Testis (tissue), 3 donors: ENCODE measurements around the gene RNASE7. TPM values are rescaled to one million over a fixed set of nuclear protein-coding genes. Genes with fewer than 3 reads are reported as not detected.
"Not testable (repeated sequence)": the region's sequence is repeated elsewhere in the genome, so short reads cannot be mapped to it uniquely, and the experiment has no call there.

Experiments
- DNase-seq: peaks from one replicate; pipeline ENCODE4 v3.0.0-alpha.2; 2019
- H3K27ac ChIP-seq, 2 donors: fragments of 200-600 bp; sonication (generic); one replicate each; pipeline ENCODE4 v1.5.1; 2019
- H3K27me3 ChIP-seq: fragments of 200-600 bp; sonication (generic); one replicate; pipeline ENCODE4 v1.5.1; 2019
- H3K36me3 ChIP-seq: fragments of 200-600 bp; sonication (generic); one replicate; pipeline ENCODE4 v1.5.1; 2017; ENCODE audit warnings: low read depth; ENCODE audit errors: missing control alignments
- H3K4me1 ChIP-seq: fragments of 200-600 bp; sonication (generic); one replicate; pipeline ENCODE4 v1.5.1; 2019
- H3K4me3 ChIP-seq, 2 donors: fragments of 200-600 bp; sonication (generic); one replicate each; pipeline ENCODE4 v1.5.1; 2017 to 2019
- H3K9me3 ChIP-seq: fragments of 200-600 bp; sonication (generic); one replicate; pipeline ENCODE4 v1.5.1; 2017
- POLR2A ChIP-seq: fragments of 450-650 bp; IDR thresholded peaks from one replicate; pipeline ENCODE4 v1.6.1; 2017; ENCODE audit warnings: antibody characterized with exemption, mild to moderate bottlenecking, moderate library complexity
- WGBS, 2 donors: methylation state at CpG; one replicate each; pipeline ENCODE4 v1.1.5; 2018; 5-methylcytosine and 5-hydroxymethylcytosine counted together
- intact Hi-C: fragments of 100-400 bp; cut with DNase I; formaldehyde crosslinking; loops from one replicate; pipeline ENCODE4 v1.15.1; 2023; ENCODE audit warnings: low total_unique reads
- polyA plus RNA-seq: library from polyadenylated mRNA; stranded (reverse); fragments of 350-450 nt; fragmentation: Illumina TruSeq; extraction: RNeasy Lipid Tissue Mini Kit (QIAGEN cat#74804); gene quantifications from one replicate; pipeline ENCODE4 v1.2.3, GENCODE V29; 2014; ENCODE audit warnings: low read depth, low replicate concordance; ENCODE audit not compliant: insufficient read depth
- total RNA-seq, 2 donors: library from RNA; depleted of rRNA; stranded (reverse); fragments of >200 nt; gene quantifications; one replicate each; pipeline ENCODE4 v1.2.3, GENCODE V29; 2016
- TF ChIP-seq, protein P1 (sequence below), 3 experiments: fragments of 450-650 bp in 2 of 3; fragments of 200-600 bp in 1 of 3; sonication (generic) in 1 of 3; IDR thresholded peaks; one replicate each; pipeline ENCODE4 v1.5.1; 2016 to 2019; ENCODE audit warnings: antibody characterized with exemption in 3 of 3, mild to moderate bottlenecking in 2 of 3, moderate library complexity in 1 of 3

RNASE7 gene
- total and polyA plus RNA-seq, 3 donors from 2014 or later = 0.24 to 0.55 (median 0.43) TPM

DNA sequence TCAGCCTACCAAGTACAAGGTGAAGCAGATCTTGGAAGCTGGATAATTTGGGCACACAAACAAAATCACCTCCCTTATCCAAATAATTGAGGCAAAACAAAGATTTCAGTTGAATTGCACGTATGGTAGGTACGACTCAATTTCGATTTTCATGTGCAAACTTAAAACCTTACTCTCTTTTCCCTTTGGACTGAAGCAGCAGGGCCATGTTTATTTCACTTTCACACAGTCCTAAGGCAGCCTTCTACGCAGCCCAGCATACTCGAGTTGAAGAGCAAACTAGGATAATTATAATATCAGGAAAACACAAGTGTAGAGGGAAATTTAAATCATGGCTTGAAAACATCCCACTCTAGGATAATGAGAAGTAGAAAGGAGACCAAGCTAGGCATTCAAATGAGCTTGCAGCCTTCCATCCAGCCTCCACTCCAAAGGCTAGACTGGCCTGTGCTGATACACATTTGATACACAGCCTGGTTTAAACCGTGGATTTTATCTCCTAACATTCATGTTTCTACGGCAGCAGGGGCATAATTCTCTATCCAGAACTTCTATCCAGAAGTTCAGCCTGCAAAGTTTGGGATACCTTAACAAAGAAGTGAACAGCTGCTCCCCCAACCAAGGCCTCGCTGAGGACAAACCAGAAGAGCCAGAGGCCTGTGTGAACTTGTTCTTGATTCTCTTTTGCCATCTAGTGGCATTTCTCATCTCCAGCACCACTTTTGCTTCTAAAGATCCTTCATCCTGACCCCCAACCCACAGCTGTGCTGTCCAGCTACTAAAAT lies 2.4 kb upstream of the RNASE7 start:
- H3K36me3 ChIP-seq = no peaks in the 10 kb centered on the region
- peaks cover 22% of the 10 kb centered on the region for H3K4me1 ChIP-seq
- TF ChIP-seq, protein P1, sequence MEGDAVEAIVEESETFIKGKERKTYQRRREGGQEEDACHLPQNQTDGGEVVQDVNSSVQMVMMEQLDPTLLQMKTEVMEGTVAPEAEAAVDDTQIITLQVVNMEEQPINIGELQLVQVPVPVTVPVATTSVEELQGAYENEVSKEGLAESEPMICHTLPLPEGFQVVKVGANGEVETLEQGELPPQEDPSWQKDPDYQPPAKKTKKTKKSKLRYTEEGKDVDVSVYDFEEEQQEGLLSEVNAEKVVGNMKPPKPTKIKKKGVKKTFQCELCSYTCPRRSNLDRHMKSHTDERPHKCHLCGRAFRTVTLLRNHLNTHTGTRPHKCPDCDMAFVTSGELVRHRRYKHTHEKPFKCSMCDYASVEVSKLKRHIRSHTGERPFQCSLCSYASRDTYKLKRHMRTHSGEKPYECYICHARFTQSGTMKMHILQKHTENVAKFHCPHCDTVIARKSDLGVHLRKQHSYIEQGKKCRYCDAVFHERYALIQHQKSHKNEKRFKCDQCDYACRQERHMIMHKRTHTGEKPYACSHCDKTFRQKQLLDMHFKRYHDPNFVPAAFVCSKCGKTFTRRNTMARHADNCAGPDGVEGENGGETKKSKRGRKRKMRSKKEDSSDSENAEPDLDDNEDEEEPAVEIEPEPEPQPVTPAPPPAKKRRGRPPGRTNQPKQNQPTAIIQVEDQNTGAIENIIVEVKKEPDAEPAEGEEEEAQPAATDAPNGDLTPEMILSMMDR (IDR thresholded peaks at IDR 0.05) = peak; percentile 46 to 56 (median 55)
- TF ChIP-seq POLR2A = no peak
- intact Hi-C loops = no loop called here
- 45 to 67% methylated on average over 8 of the region's 8 CpGs for WGBS, 2 donors
- peak overlapping the region; percentile 0 to 64 for H3K27ac ChIP-seq
- H3K9me3 ChIP-seq = no peaks in the 10 kb centered on the region
- peak; percentile 60 for DNase-seq
- H3K4me3 ChIP-seq = no peak overlapping the region
- no peaks in the 10 kb centered on the region for H3K27me3 ChIP-seq

DNA sequence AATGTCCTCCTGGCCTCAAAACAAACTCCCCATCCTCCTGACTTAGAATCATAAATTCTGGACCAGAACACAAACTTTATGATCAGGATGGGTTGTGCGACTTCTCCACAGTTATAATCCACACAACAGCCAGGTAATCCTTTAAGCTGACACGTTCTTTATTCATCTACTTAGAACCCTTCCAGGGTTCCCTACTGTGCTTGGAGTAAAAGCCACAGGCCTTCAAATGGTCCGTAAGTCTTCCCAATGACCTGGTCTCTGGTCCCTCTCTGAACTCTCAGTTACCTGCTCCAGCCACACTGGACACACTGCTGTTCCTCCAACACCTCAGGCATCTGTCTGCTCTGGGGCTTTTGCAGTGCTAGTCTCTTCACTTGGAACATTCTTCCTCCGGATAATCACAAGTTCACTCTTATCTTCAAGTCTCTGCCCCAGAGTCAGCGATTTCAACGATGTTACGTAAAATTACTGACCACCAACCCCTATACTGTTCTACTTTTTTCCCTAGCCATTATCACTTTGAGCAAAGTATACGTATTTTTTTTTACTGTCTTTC lies 1.7 kb upstream of the RNASE7 start:
- H3K27ac ChIP-seq = peak overlapping the region in 1 of 2 donors; percentile 64
- no peaks in the 10 kb centered on the region for H3K27me3 ChIP-seq
- H3K4me1 ChIP-seq = peaks cover 15% of the 10 kb centered on the region
- WGBS, 2 donors = 74 to 79% methylated on average over 8 of the region's 8 CpGs
- H3K36me3 ChIP-seq = no peaks in the 10 kb centered on the region
- TF ChIP-seq, protein P1 (IDR thresholded peaks at IDR 0.05) = no peak
- TF ChIP-seq POLR2A = no peak
- no peaks in the 10 kb centered on the region for H3K9me3 ChIP-seq
- DNase-seq = no peak
- intact Hi-C loops = no loop called here
- no peak overlapping the region for H3K4me3 ChIP-seq

DNA sequence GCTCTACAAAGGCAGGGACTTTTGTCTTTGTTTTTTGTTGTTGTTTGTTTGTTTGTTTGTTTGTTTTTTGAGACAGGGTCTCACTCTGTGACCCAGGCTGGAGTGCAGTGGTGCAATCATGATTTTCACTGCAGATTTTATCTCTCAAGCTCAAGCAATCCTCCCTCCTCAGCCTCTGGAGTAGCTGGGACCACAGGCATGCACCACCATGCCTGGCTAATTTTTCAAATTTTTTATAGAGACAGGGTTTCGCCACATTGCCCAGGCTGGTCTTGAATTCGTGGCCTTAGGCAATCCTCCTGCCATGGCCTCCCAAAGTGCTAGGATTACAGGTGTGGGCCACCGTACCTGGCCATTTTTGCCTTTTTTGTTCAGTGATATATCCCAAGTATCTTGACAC lies 1.2 kb upstream of the RNASE7 start:
- H3K27ac ChIP-seq, H3K4me3 ChIP-seq, H3K27me3 ChIP-seq, H3K36me3 ChIP-seq, DNase-seq, H3K9me3 ChIP-seq, intact Hi-C loops: not testable (repeated sequence)
- peaks cover 14% of the 10 kb centered on the region for H3K4me1 ChIP-seq
- WGBS, 2 donors = 90 to 92% methylated on average over 3 of the region's 3 CpGs

DNA sequence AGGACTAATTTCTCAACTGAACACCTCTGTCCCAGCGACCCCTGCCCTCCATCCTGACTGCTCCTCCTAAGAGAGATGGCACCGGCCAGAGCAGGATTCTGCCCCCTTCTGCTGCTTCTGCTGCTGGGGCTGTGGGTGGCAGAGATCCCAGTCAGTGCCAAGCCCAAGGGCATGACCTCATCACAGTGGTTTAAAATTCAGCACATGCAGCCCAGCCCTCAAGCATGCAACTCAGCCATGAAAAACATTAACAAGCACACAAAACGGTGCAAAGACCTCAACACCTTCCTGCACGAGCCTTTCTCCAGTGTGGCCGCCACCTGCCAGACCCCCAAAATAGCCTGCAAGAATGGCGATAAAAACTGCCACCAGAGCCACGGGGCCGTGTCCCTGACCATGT lies 756 bp downstream of the RNASE7 start:
- TF ChIP-seq POLR2A = no peak
- TF ChIP-seq, protein P1 (IDR thresholded peaks at IDR 0.05) = no peak
- H3K4me3 ChIP-seq = no peak overlapping the region
- H3K9me3 ChIP-seq = no peaks in the 10 kb centered on the region
- no peak for DNase-seq
- no peak overlapping the region for H3K27ac ChIP-seq
- 68 to 80% methylated on average over 8 of the region's 8 CpGs for WGBS, 2 donors
- H3K4me1 ChIP-seq = peaks cover 12% of the 10 kb centered on the region
- no peaks in the 10 kb centered on the region for H3K36me3 ChIP-seq
- H3K27me3 ChIP-seq = no peaks in the 10 kb centered on the region
- intact Hi-C loops = no loop called here

- Histone ChIP-seq H3K27ac (no peak overlapping the region), H3K36me3 (no peaks in the 10 kb centered on the region), H3K4me1 (peaks cover 13% of the 10 kb centered on the region), H3K9me3 (no peaks in the 10 kb centered on the region), H3K27me3 (no peaks in the 10 kb centered on the region), H3K4me3 (no peak overlapping the region)
- TF ChIP-seq, protein P1 (IDR thresholded peaks at IDR 0.05) = no peak
- no peak for TF ChIP-seq POLR2A
- WGBS, 2 donors = 51 to 63% methylated on average over 2 of the region's 2 CpGs
- no peak for DNase-seq
- intact Hi-C loops = no loop called here
Observed at GRCh38 chr14:21043387-21043973, 1.3 kb downstream of the RNASE7 start.
